MM.1S (cell line): ENCODE data around the gene RAB21.

Source experiments
- DNase-seq: peaks from one replicate; pipeline ENCODE4 v3.0.0-alpha.2; 2015
- H2AFZ ChIP-seq: fragments of 300-600 bp; sonication (generic); 2 replicates; pipeline ENCODE4 v1.6.0; 2016; ENCODE audit warnings: antibody characterized with exemption, low read length
- H3F3A ChIP-seq: fragments of 300-600 bp; sonication (generic); 2 replicates; pipeline ENCODE4 v1.6.1; 2016; ENCODE audit warnings: mild to moderate bottlenecking, antibody characterized with exemption, low read length, moderate library complexity, mixed read lengths; ENCODE audit not compliant: insufficient read depth
- H3K27ac ChIP-seq: fragments of 300-600 bp; sonication (generic); 2 replicates; pipeline ENCODE4 v1.5.1; 2016; ENCODE audit warnings: mild to moderate bottlenecking, low read length
- H3K27me3 ChIP-seq: fragments of 300-600 bp; sonication (generic); replicated peaks from 2 replicates; pipeline ENCODE4 v1.6.0; 2016; ENCODE audit warnings: low read length; ENCODE audit not compliant: insufficient read depth
- H3K36me3 ChIP-seq: fragments of 300-600 bp; sonication (generic); replicated peaks from 2 replicates; pipeline ENCODE4 v1.6.1; 2016; ENCODE audit warnings: mild to moderate bottlenecking, low read length, mixed read lengths; ENCODE audit not compliant: insufficient read depth
- H3K4me1 ChIP-seq: fragments of 300-600 bp; sonication (generic); 2 replicates; pipeline ENCODE4 v1.6.1; 2016; ENCODE audit warnings: low read length, mixed read lengths
- H3K4me2 ChIP-seq: fragments of 300-600 bp; sonication (generic); 2 replicates; pipeline ENCODE4 v1.6.0; 2016; ENCODE audit warnings: low read depth, low read length
- H3K4me3 ChIP-seq: fragments of 300-600 bp; sonication (generic); 2 replicates; pipeline ENCODE4 v1.5.1; 2016; ENCODE audit warnings: low read length, mixed read lengths
- H3K79me2 ChIP-seq: fragments of 300-600 bp; sonication (generic); 2 replicates; pipeline ENCODE4 v1.6.1; 2016; ENCODE audit warnings: mixed run types, low read length, mixed read lengths
- H3K9ac ChIP-seq: fragments of 300-600 bp; sonication (generic); 2 replicates; pipeline ENCODE4 v1.6.1; 2016; ENCODE audit warnings: low read length, mixed read lengths
- H3K9me2 ChIP-seq: fragments of 300-600 bp; sonication (generic); replicated peaks from 2 replicates; pipeline ENCODE4 v1.6.1; 2016; ENCODE audit warnings: mild to moderate bottlenecking, low read length, mixed read lengths; ENCODE audit not compliant: insufficient read depth
- H3K9me3 ChIP-seq: fragments of 300-600 bp; sonication (generic); replicated peaks from 2 replicates; pipeline ENCODE4 v1.6.1; 2016; ENCODE audit warnings: mild to moderate bottlenecking, low read length, mixed read lengths; ENCODE audit not compliant: insufficient read depth
- H4K20me1 ChIP-seq: fragments of 300-600 bp; sonication (generic); 2 replicates; pipeline ENCODE4 v1.6.1; 2016; ENCODE audit warnings: mild to moderate bottlenecking, low read length, moderate library complexity, mixed read lengths; ENCODE audit not compliant: insufficient read depth
- EZH2 ChIP-seq: fragments of 300-600 bp; sonication (generic); optimal IDR thresholded peaks from 2 replicates; pipeline ENCODE3; 2017; ENCODE audit warnings: low read depth, mild to moderate bottlenecking, antibody characterized with exemption, low read length, mixed read lengths
- EZH2phosphoT487 ChIP-seq: fragments of 300-600 bp; sonication (generic); IDR thresholded peaks from 2 replicates; pipeline ENCODE4 v1.6.1; 2018; ENCODE audit warnings: antibody characterized with exemption, low read length
- TF ChIP-seq, protein P1 (sequence below): fragments of 300-600 bp; sonication (generic); IDR thresholded peaks from 2 replicates; pipeline ENCODE4 v1.5.1; 2016; ENCODE audit warnings: antibody characterized with exemption, low read length, mixed read lengths

Gene RAB21

GRCh38 chr12:71828813-71829212 lies 74.2 kb downstream of the RAB21 start:
- Histone ChIP-seq H3K9ac (no peak overlapping the region), H3K36me3 (no peaks in the 10 kb centered on the region), H4K20me1 (no peaks in the 10 kb centered on the region), H2AFZ (no peak overlapping the region), H3K79me2 (no peaks in the 10 kb centered on the region), H3K9me3 (no peaks in the 10 kb centered on the region), H3K27me3 (no peaks in the 10 kb centered on the region), H3K4me1 (no peaks in the 10 kb centered on the region), H3K27ac (no peak overlapping the region), H3K4me2 (no peak overlapping the region), H3K4me3 (no peak overlapping the region), H3K9me2 (no peaks in the 10 kb centered on the region), H3F3A (no peaks in the 10 kb centered on the region)
- no peak for DNase-seq
- no peak for TF ChIP-seq EZH2
- TF ChIP-seq, protein P1, sequence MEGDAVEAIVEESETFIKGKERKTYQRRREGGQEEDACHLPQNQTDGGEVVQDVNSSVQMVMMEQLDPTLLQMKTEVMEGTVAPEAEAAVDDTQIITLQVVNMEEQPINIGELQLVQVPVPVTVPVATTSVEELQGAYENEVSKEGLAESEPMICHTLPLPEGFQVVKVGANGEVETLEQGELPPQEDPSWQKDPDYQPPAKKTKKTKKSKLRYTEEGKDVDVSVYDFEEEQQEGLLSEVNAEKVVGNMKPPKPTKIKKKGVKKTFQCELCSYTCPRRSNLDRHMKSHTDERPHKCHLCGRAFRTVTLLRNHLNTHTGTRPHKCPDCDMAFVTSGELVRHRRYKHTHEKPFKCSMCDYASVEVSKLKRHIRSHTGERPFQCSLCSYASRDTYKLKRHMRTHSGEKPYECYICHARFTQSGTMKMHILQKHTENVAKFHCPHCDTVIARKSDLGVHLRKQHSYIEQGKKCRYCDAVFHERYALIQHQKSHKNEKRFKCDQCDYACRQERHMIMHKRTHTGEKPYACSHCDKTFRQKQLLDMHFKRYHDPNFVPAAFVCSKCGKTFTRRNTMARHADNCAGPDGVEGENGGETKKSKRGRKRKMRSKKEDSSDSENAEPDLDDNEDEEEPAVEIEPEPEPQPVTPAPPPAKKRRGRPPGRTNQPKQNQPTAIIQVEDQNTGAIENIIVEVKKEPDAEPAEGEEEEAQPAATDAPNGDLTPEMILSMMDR = no peak
- no peak for TF ChIP-seq EZH2phosphoT487

DNA sequence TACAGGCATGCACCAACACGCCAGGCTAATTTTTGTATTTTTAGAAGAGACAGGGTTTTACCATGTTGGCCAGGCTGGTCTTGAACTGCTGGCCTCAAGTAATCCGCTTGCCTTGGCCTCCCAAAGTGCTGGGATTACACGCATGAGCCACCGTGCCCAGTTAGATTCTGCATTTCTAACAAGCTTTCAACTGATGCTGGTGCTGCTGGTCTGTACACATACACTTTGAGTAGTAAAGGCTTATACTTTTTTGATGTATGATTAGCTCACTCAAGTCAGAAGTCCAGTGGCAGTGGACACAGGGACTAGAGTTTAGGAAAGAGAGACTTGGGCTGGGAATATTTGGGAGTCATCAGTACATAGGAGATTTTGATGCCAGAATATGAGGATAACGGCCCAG lies 82.7 kb downstream of the RAB21 start:
- Histone ChIP-seq H3F3A (peaks cover 7% of the 10 kb centered on the region), H3K9ac (no peak overlapping the region), H3K27me3 (no peaks in the 10 kb centered on the region), H3K27ac (no peak overlapping the region), H2AFZ (no peak overlapping the region), H3K9me3 (no peaks in the 10 kb centered on the region), H4K20me1 (no peaks in the 10 kb centered on the region), H3K36me3 (no peaks in the 10 kb centered on the region), H3K4me2 (no peak overlapping the region), H3K79me2 (peaks cover 28% of the 10 kb centered on the region), H3K9me2 (no peaks in the 10 kb centered on the region), H3K4me1 (0 out of 2 replicates have a peak, but pooled peaks cover 3% of the 10 kb centered on the region), H3K4me3 (no peak overlapping the region)
- no peak for DNase-seq
- TF ChIP-seq, protein P1 = no peak
- TF ChIP-seq EZH2phosphoT487 (no peak), EZH2 (no peak)

- Histone ChIP-seq H3F3A (peaks cover 7% of the 10 kb centered on the region), H3K4me1 (0 out of 2 replicates have a peak, but pooled peaks cover 3% of the 10 kb centered on the region), H3K79me2 (peaks cover 36% of the 10 kb centered on the region), H3K36me3 (no peaks in the 10 kb centered on the region), H4K20me1 (no peaks in the 10 kb centered on the region), H3K9ac (no peak overlapping the region), H3K27me3 (no peaks in the 10 kb centered on the region), H2AFZ (no peak overlapping the region), H3K4me2 (no peak overlapping the region), H3K9me3 (no peaks in the 10 kb centered on the region), H3K9me2 (no peaks in the 10 kb centered on the region), H3K4me3 (no peak overlapping the region), H3K27ac (no peak overlapping the region)
- TF ChIP-seq, protein P1 = no peak
- no peak for DNase-seq
Observed at GRCh38 chr12:71838231-71838630, 83.6 kb downstream of the RAB21 start.
